ENCODE results near the gene CNOT1. TPM values are rescaled to one million over a fixed set of nuclear protein-coding genes. Genes with fewer than 3 reads are reported as not detected.

CNOT1 gene
- total and polyA plus RNA-seq, 10 of the 15 experiments (the other 5 are each of a cell fraction or from before 2014, with no cell fraction given), result 101 to 246 (median 175) TPM

GRCh38 chr16:58532414-58532813 is 97.2 kb downstream of the CNOT1 start:
- H3K36me3 ChIP-seq (ENCODE audit: control insufficient read depth in 2 of 2, insufficient read depth in 2 of 2, low read length in 1 of 2), result peaks cover 14 to 52% of the 10 kb centered on the region in 2 experiments
- H2AFZ ChIP-seq (ENCODE audit: control insufficient read depth, low read depth, low read length), result no peak overlapping the region
- no peak for TF ChIP-seq NFIC (IDR thresholded peaks at IDR 0.05; ENCODE audit: low read depth, low read length)
- no peak for TF ChIP-seq SRF (IDR thresholded peaks at IDR 0.05; ENCODE audit: low read depth in 2 of 2, low read length in 2 of 2)
- no peak for TF ChIP-seq EZH2 (IDR thresholded peaks at IDR 0.05; ENCODE audit: borderline replicate concordance, control insufficient read depth, low read depth, low read length)
- TF ChIP-seq, protein P1, sequence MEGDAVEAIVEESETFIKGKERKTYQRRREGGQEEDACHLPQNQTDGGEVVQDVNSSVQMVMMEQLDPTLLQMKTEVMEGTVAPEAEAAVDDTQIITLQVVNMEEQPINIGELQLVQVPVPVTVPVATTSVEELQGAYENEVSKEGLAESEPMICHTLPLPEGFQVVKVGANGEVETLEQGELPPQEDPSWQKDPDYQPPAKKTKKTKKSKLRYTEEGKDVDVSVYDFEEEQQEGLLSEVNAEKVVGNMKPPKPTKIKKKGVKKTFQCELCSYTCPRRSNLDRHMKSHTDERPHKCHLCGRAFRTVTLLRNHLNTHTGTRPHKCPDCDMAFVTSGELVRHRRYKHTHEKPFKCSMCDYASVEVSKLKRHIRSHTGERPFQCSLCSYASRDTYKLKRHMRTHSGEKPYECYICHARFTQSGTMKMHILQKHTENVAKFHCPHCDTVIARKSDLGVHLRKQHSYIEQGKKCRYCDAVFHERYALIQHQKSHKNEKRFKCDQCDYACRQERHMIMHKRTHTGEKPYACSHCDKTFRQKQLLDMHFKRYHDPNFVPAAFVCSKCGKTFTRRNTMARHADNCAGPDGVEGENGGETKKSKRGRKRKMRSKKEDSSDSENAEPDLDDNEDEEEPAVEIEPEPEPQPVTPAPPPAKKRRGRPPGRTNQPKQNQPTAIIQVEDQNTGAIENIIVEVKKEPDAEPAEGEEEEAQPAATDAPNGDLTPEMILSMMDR (IDR thresholded peaks at IDR 0.05 in 2 of 3, conservative IDR thresholded peaks at IDR 0.05 in 1 of 3; ENCODE audit: control insufficient read depth in 2 of 3, extremely low read depth in 1 of 3, insufficient read depth in 1 of 3, low read depth in 3 of 3, low read length in 3 of 3), result no peak
- TF ChIP-seq, protein P2, sequence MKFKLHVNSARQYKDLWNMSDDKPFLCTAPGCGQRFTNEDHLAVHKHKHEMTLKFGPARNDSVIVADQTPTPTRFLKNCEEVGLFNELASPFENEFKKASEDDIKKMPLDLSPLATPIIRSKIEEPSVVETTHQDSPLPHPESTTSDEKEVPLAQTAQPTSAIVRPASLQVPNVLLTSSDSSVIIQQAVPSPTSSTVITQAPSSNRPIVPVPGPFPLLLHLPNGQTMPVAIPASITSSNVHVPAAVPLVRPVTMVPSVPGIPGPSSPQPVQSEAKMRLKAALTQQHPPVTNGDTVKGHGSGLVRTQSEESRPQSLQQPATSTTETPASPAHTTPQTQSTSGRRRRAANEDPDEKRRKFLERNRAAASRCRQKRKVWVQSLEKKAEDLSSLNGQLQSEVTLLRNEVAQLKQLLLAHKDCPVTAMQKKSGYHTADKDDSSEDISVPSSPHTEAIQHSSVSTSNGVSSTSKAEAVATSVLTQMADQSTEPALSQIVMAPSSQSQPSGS (IDR thresholded peaks at IDR 0.05; ENCODE audit: low read length), result no peak
- no peak for TF ChIP-seq RFX5 (IDR thresholded peaks at IDR 0.05; ENCODE audit: low read depth, low read length)
- no peaks in the 10 kb centered on the region for H3K9me3 ChIP-seq (replicated peaks; ENCODE audit: control insufficient read depth, insufficient read depth, low read length)
- no peaks in the 10 kb centered on the region for H3K4me1 ChIP-seq (ENCODE audit: control insufficient read depth, insufficient read depth, low read length)
- FAIRE-seq, result no peak
- H3K79me2 ChIP-seq (ENCODE audit: control insufficient read depth, insufficient read depth, low read length), result no peaks in the 10 kb centered on the region
- no peak overlapping the region for H3K9ac ChIP-seq (ENCODE audit: control insufficient read depth, insufficient read depth, low read length)
- ChIA-PET RAD21 (ENCODE audit: unreplicated experiment) (no interaction called here), CTCF (no interaction called here), SMC1A (ENCODE audit: uncharacterized antibody, unreplicated experiment) (interaction anchor here (1.3 kb wide), 1 partner anchor 14 kb away, joined by 3 read pairs; no protein-coding TSS in a partner anchor), POLR2A (interaction anchor here (0.5 kb wide), 1 partner anchor 62 kb away, joined by 3 read pairs; no protein-coding TSS in a partner anchor)
- no peaks in the 10 kb centered on the region for H4K20me1 ChIP-seq (ENCODE audit: control insufficient read depth, insufficient read depth)
- in situ Hi-C loops (cut with MboI), result loop anchor here (5.0 kb wide), 1 partner anchor 45 kb away; no protein-coding TSS in a partner anchor
- no peak overlapping the region for H3K4me3 ChIP-seq
- no peak overlapping the region for H3K4me2 ChIP-seq (ENCODE audit: control insufficient read depth, insufficient read depth)
- DNase-seq (ENCODE audit: low read depth, low spot score), result no peak
- WGBS (ENCODE audit: insufficient coverage, insufficient replicate concordance, low lambda C conversion rate, missing lambda C conversion rate), result 98% methylated on average over 3 of the region's 3 CpGs
- intact Hi-C loops (cut with micrococcal nuclease; ENCODE audit: unreplicated experiment), result no loop called here
- no peaks in the 10 kb centered on the region for H3K27me3 ChIP-seq (replicated peaks in 1 of 2; ENCODE audit: control insufficient read depth in 2 of 2, insufficient read depth in 2 of 2, low read length in 1 of 2)
- no peak for ATAC-seq
- BruUV-seq (replicated peaks), result no TSS peak
- H3K27ac ChIP-seq (ENCODE audit: control insufficient read depth, insufficient read depth), result no peak overlapping the region
